CD4-positive, alpha-beta memory T cell (primary cell): ENCODE results near the gene MCM3AP. TPM values are rescaled to one million over a fixed set of nuclear protein-coding genes. Genes with fewer than 3 reads are reported as not detected.

Experiments used
- CTCF ChIA-PET: fragments of 350-600 bp; sonication (Branson Sonifier 250); formaldehyde crosslinking; loops from one replicate; lab custom pipeline; 2021; ENCODE audit warnings: inconsistent platforms; ENCODE audit not compliant: partially characterized antibody; lab: Charles Lee
- POLR2A ChIA-PET: fragments of 350-600 bp; sonication (Branson Sonifier 250); formaldehyde crosslinking; loops from one replicate; lab custom pipeline; 2021; ENCODE audit not compliant: partially characterized antibody; lab: Charles Lee
- DNase-seq, 5 donors: peaks; one replicate each; pipeline versions ENCODE4 v3.0.0 to v3.0.0-alpha.2; 2020 to 2022; ENCODE audit warnings: mixed read lengths in 1 of 5
- H3K27ac ChIP-seq: one replicate; pipeline ENCODE4 v1.7.0; 2013; ENCODE audit warnings: low read depth, low read length
- H3K27me3 ChIP-seq: 2 replicates; pipeline ENCODE4 v1.7.0; 2013; ENCODE audit warnings: mild to moderate bottlenecking, low read length, moderate library complexity; ENCODE audit not compliant: insufficient read depth
- H3K36me3 ChIP-seq: 2 replicates; pipeline ENCODE4 v1.7.0; 2013; ENCODE audit warnings: mild to moderate bottlenecking, low read length, moderate library complexity; ENCODE audit not compliant: insufficient read depth
- H3K4me1 ChIP-seq: 2 replicates; pipeline ENCODE4 v1.7.0; 2013; ENCODE audit warnings: mild to moderate bottlenecking, low read length, moderate library complexity; ENCODE audit not compliant: insufficient read depth
- H3K4me3 ChIP-seq, 2 donors: one replicate each; pipeline ENCODE4 v1.7.0; 2013; ENCODE audit warnings: low read length in 2 of 2, mild to moderate bottlenecking in 1 of 2
- H3K9me3 ChIP-seq, 2 donors: one replicate each; pipeline ENCODE4 v1.7.0; 2013; ENCODE audit warnings: low read length in 2 of 2, control low read depth in 1 of 2; ENCODE audit not compliant: control insufficient read depth in 1 of 2
- H3K27ac Mint-ChIP-seq, 7 donors: one replicate each; pipeline ENCODE4 v1.8.0; 2020 to 2021; ENCODE audit warnings: mixed read lengths in 7 of 7, mild to moderate bottlenecking in 6 of 7, inconsistent platforms in 3 of 7, moderate library complexity in 3 of 7
- H3K27me3 Mint-ChIP-seq, 2 donors: one replicate each; pipeline ENCODE4 v1.8.0; 2020 to 2021; ENCODE audit warnings: mixed read lengths in 2 of 2
- H3K36me3 Mint-ChIP-seq, 2 donors: one replicate each; pipeline ENCODE4 v1.8.0; 2020 to 2021; ENCODE audit warnings: mixed read lengths in 2 of 2, inconsistent platforms in 1 of 2, mild to moderate bottlenecking in 1 of 2
- H3K4me1 Mint-ChIP-seq, 4 donors: one replicate each; pipeline ENCODE4 v1.8.0; 2020 to 2021; ENCODE audit warnings: mixed read lengths in 4 of 4, mild to moderate bottlenecking in 1 of 4
- H3K4me3 Mint-ChIP-seq, 8 donors: one replicate each; pipeline ENCODE4 v1.8.0; 2020 to 2021; ENCODE audit warnings: mixed read lengths in 8 of 8, mild to moderate bottlenecking in 7 of 8, moderate library complexity in 6 of 8, inconsistent platforms in 3 of 8
- H3K9me3 Mint-ChIP-seq, 8 donors: one replicate each; pipeline ENCODE4 v1.8.0; 2020 to 2021; ENCODE audit warnings: mixed read lengths in 8 of 8, mild to moderate bottlenecking in 5 of 8, inconsistent platforms in 3 of 8, moderate library complexity in 1 of 8
- intact Hi-C: fragments of 100-400 bp; cut with micrococcal nuclease; formaldehyde crosslinking; loops from one replicate; pipeline ENCODE4 v1.15.1; 2023
- polyA plus RNA-seq, 2 donors: library from polyadenylated mRNA; unstranded; fragments of 300-500 nt; fragmentation: Illumina TruSeq; gene quantifications; one replicate each; pipeline ENCODE4 v1.2.3, GENCODE V29; 2021
- total RNA-seq, 2 experiments: library from RNA; stranded (reverse); gene quantifications; one replicate each; pipeline ENCODE4 v1.2.3, GENCODE V29; 2021

MCM3AP gene
- total and polyA plus RNA-seq, 4 experiments from 2014 or later = 14.9 to 168 (median 100) TPM

GRCh38 chr21:46274797-46275390 lies 10.5 kb downstream of the MCM3AP start:
- Histone ChIP-seq H3K9me3 (no peaks in the 10 kb centered on the region), H3K4me3 (no peak overlapping the region), H3K4me1 (peaks cover 3% of the 10 kb centered on the region), H3K27me3 (no peaks in the 10 kb centered on the region), H3K27ac (no peak overlapping the region), H3K36me3 (peaks cover 78% of the 10 kb centered on the region)
- no peaks in the 10 kb centered on the region for H3K27me3 Mint-ChIP-seq
- H3K36me3 Mint-ChIP-seq = peaks cover 50 to 67% of the 10 kb centered on the region in 2 donors
- H3K4me1 Mint-ChIP-seq = peaks cover 0 to 13% (median 5%) of the 10 kb centered on the region in 4 donors
- H3K27ac Mint-ChIP-seq = no peak overlapping the region
- H3K4me3 Mint-ChIP-seq = no peak overlapping the region
- ChIA-PET CTCF (no interaction called here), POLR2A (interaction anchor here (0.8 to 1.4 kb wide), 2 partner anchors 10 to 11 kb away, joined by 3 to 4 read pairs; partner anchors contain the start of genes MCM3AP and YBEY)
- intact Hi-C loops = no loop called here
- no peak for DNase-seq
- H3K9me3 Mint-ChIP-seq = no peaks in the 10 kb centered on the region

GRCh38 chr21:46273341-46273740 lies 12.1 kb downstream of the MCM3AP start:
- H3K9me3 ChIP-seq = no peaks in the 10 kb centered on the region
- CTCF ChIA-PET = no interaction called here
- H3K4me3 ChIP-seq = no peak overlapping the region
- Mint-ChIP-seq H3K4me1 (peaks cover 0 to 6% (median 5%) of the 10 kb centered on the region in 4 donors), H3K4me3 (no peak overlapping the region), H3K36me3 (peaks cover 46 to 69% of the 10 kb centered on the region in 2 donors), H3K9me3 (no peaks in the 10 kb centered on the region), H3K27ac (peak overlapping the region in 3 of 7 donors; percentile 36 to 47 (median 44)), H3K27me3 (no peaks in the 10 kb centered on the region)
- H3K27me3 ChIP-seq = no peaks in the 10 kb centered on the region
- intact Hi-C loops = no loop called here
- no peaks in the 10 kb centered on the region for H3K4me1 ChIP-seq
- H3K36me3 ChIP-seq = peaks cover 76% of the 10 kb centered on the region
- POLR2A ChIA-PET = no interaction called here
- no peak for DNase-seq
- H3K27ac ChIP-seq = no peak overlapping the region

- H3K36me3 Mint-ChIP-seq = peaks cover 45 to 70% of the 10 kb centered on the region in 2 donors
- no peaks in the 10 kb centered on the region for H3K4me1 ChIP-seq
- ChIA-PET CTCF (no interaction called here), POLR2A (no interaction called here)
- H3K27me3 Mint-ChIP-seq = no peaks in the 10 kb centered on the region
- H3K9me3 ChIP-seq = no peaks in the 10 kb centered on the region
- intact Hi-C loops = no loop called here
- no peak overlapping the region for H3K27ac Mint-ChIP-seq
- no peaks in the 10 kb centered on the region for H3K9me3 Mint-ChIP-seq
- peaks cover 0 to 5% (median 1%) of the 10 kb centered on the region in 4 donors for H3K4me1 Mint-ChIP-seq
- no peak overlapping the region for H3K4me3 Mint-ChIP-seq
- H3K27me3 ChIP-seq = no peaks in the 10 kb centered on the region
- H3K27ac ChIP-seq = no peak overlapping the region
- H3K36me3 ChIP-seq = peaks cover 76% of the 10 kb centered on the region
- no peak overlapping the region for H3K4me3 ChIP-seq
- no peak for DNase-seq
Observed at GRCh38 chr21:46269466-46269865, 15.9 kb downstream of the MCM3AP start.

- intact Hi-C loops = no loop called here
- Histone ChIP-seq H3K27ac (no peak overlapping the region), H3K36me3 (peaks cover 74% of the 10 kb centered on the region), H3K9me3 (no peaks in the 10 kb centered on the region), H3K4me3 (no peak overlapping the region), H3K4me1 (no peaks in the 10 kb centered on the region), H3K27me3 (no peaks in the 10 kb centered on the region)
- peaks cover 0 to 2% (median under 1%) of the 10 kb centered on the region in 4 donors for H3K4me1 Mint-ChIP-seq
- H3K36me3 Mint-ChIP-seq = peaks cover 40 to 65% of the 10 kb centered on the region in 2 donors
- H3K27me3 Mint-ChIP-seq = no peaks in the 10 kb centered on the region
- H3K9me3 Mint-ChIP-seq = no peaks in the 10 kb centered on the region
- H3K27ac Mint-ChIP-seq = peak overlapping the region in 1 of 7 donors; percentile 48
- DNase-seq = no peak
- H3K4me3 Mint-ChIP-seq = no peak overlapping the region
- ChIA-PET POLR2A (no interaction called here), CTCF (no interaction called here)
Observed at GRCh38 chr21:46268371-46268770, 17.0 kb downstream of the MCM3AP start.

- intact Hi-C loops = no loop called here
- CTCF ChIA-PET = no interaction called here
- no peak overlapping the region for H3K4me3 Mint-ChIP-seq
- DNase-seq = no peak
- Histone ChIP-seq H3K4me3 (no peak overlapping the region), H3K36me3 (peaks cover 69% of the 10 kb centered on the region), H3K4me1 (no peaks in the 10 kb centered on the region), H3K27me3 (no peaks in the 10 kb centered on the region), H3K27ac (no peak overlapping the region), H3K9me3 (no peaks in the 10 kb centered on the region)
- H3K36me3 Mint-ChIP-seq = peaks cover 30 to 59% of the 10 kb centered on the region in 2 donors
- POLR2A ChIA-PET = no interaction called here
- peak overlapping the region in 2 of 7 donors; percentile 30 to 50 for H3K27ac Mint-ChIP-seq
- no peaks in the 10 kb centered on the region for H3K27me3 Mint-ChIP-seq
- H3K9me3 Mint-ChIP-seq = no peaks in the 10 kb centered on the region
- H3K4me1 Mint-ChIP-seq = no peaks in the 10 kb centered on the region
Observed at GRCh38 chr21:46266946-46267345, 18.5 kb downstream of the MCM3AP start.

- Mint-ChIP-seq H3K4me3 (no peak overlapping the region), H3K27ac (no peak overlapping the region), H3K27me3 (no peaks in the 10 kb centered on the region), H3K9me3 (no peaks in the 10 kb centered on the region), H3K4me1 (no peaks in the 10 kb centered on the region), H3K36me3 (peaks cover 32 to 62% of the 10 kb centered on the region in 2 donors)
- POLR2A ChIA-PET = no interaction called here
- Histone ChIP-seq H3K4me3 (no peak overlapping the region), H3K4me1 (no peaks in the 10 kb centered on the region), H3K36me3 (peaks cover 72% of the 10 kb centered on the region), H3K27me3 (no peaks in the 10 kb centered on the region), H3K27ac (no peak overlapping the region), H3K9me3 (no peaks in the 10 kb centered on the region)
- intact Hi-C loops = no loop called here
- no peak for DNase-seq
- CTCF ChIA-PET = no interaction called here
Observed at GRCh38 chr21:46265736-46266525, 19.5 kb downstream of the MCM3AP start.

GRCh38 chr21:46264690-46265144 lies 20.7 kb downstream of the MCM3AP start:
- Mint-ChIP-seq H3K9me3 (no peaks in the 10 kb centered on the region), H3K4me3 (no peak overlapping the region), H3K4me1 (no peaks in the 10 kb centered on the region), H3K27ac (no peak overlapping the region), H3K27me3 (no peaks in the 10 kb centered on the region), H3K36me3 (peaks cover 30 to 56% of the 10 kb centered on the region in 2 donors)
- intact Hi-C loops = no loop called here
- CTCF ChIA-PET = no interaction called here
- peaks cover 65% of the 10 kb centered on the region for H3K36me3 ChIP-seq
- no peak overlapping the region for H3K27ac ChIP-seq
- no peaks in the 10 kb centered on the region for H3K9me3 ChIP-seq
- no peak for DNase-seq
- POLR2A ChIA-PET = no interaction called here
- H3K27me3 ChIP-seq = no peaks in the 10 kb centered on the region
- H3K4me1 ChIP-seq = no peaks in the 10 kb centered on the region
- no peak overlapping the region for H3K4me3 ChIP-seq
